Thoracic aorta (tissue), 2 donors: Measurements from ENCODE around the gene IL4R. TPM values are rescaled to one million over a fixed set of nuclear protein-coding genes. Genes with fewer than 3 reads are reported as not detected.
A peak's percentile ranks its signal among the peaks of the same experiment; 100 is the strongest.

Experiments used
- ATAC-seq: fragments of 150-250 bp; one replicate; pipeline ENCODE4 v1.8.0; 2017; ENCODE audit warnings: low read depth; ENCODE audit not compliant: insufficient number of reproducible peaks, low FRiP score
- DNase-seq: peaks from one replicate; pipeline ENCODE4 v3.0.0-alpha.2; 2020; ENCODE audit warnings: low spot score
- H3K27ac ChIP-seq, 2 donors: fragments of 200-600 bp; sonication (generic); 1 replicate in 1 of 2; 2 replicates in 1 of 2; pipeline ENCODE4 v1.5.1; 2016; ENCODE audit warnings: mild to moderate bottlenecking in 2 of 2, moderate library complexity in 2 of 2
- H3K27me3 ChIP-seq: fragments of 200-600 bp; sonication (generic); replicated peaks from 2 replicates; pipeline ENCODE4 v1.6.0; 2016; ENCODE audit warnings: mild to moderate bottlenecking; ENCODE audit not compliant: insufficient read depth
- H3K36me3 ChIP-seq: fragments of 200-600 bp; sonication (generic); one replicate; pipeline ENCODE4 v1.5.1; 2016
- H3K4me1 ChIP-seq, 2 donors: fragments of 200-600 bp; sonication (generic); 1 replicate in 1 of 2; 2 replicates in 1 of 2; pipeline versions ENCODE4 v1.5.1 to v1.6.0; 2016; ENCODE audit warnings: low read depth in 2 of 2, mild to moderate bottlenecking in 1 of 2; ENCODE audit not compliant: control insufficient read depth in 1 of 2
- H3K4me3 ChIP-seq: fragments of 200-600 bp; sonication (generic); 2 replicates; pipeline ENCODE4 v1.5.1; 2016; ENCODE audit warnings: mild to moderate bottlenecking
- H3K9me3 ChIP-seq: fragments of 200-600 bp; sonication (generic); 2 replicates; pipeline ENCODE4 v1.5.1; 2016
- CTCF ChIP-seq: fragments of 200-600 bp; sonication (generic); IDR thresholded peaks from one replicate; pipeline ENCODE4 v1.5.1; 2019; ENCODE audit warnings: antibody characterized with exemption
- total RNA-seq, 2 donors: library from RNA; depleted of rRNA; stranded (reverse); fragments of >200 nt; gene quantifications; one replicate each; pipeline versions ENCODE4 v1.1.0 to v1.2.3, GENCODE V29; 2016

Gene IL4R
- total RNA-seq, 2 donors from 2014 or later, result 46.2 to 148 TPM

GRCh38 chr16:27311897-27312303 is 1.9 kb upstream of the IL4R start:
- no peak overlapping the region for H3K4me3 ChIP-seq
- H3K36me3 ChIP-seq, result no peaks in the 10 kb centered on the region
- TF ChIP-seq CTCF, result no peak
- ATAC-seq, result no peak
- no peak overlapping the region for H3K27ac ChIP-seq
- peaks cover 7 to 26% of the 10 kb centered on the region in 2 donors for H3K4me1 ChIP-seq
- no peaks in the 10 kb centered on the region for H3K9me3 ChIP-seq
- no peaks in the 10 kb centered on the region for H3K27me3 ChIP-seq
- DNase-seq, result no peak

GRCh38 chr16:27312580-27313421 is 973 bp upstream of the IL4R start:
- ATAC-seq, result no peak
- TF ChIP-seq CTCF, result no peak
- H3K36me3 ChIP-seq, result no peaks in the 10 kb centered on the region
- no peak for DNase-seq
- H3K4me3 ChIP-seq, result peak overlapping the region; percentile 81
- no peaks in the 10 kb centered on the region for H3K27me3 ChIP-seq
- peak overlapping the region; percentile 89 to 92 for H3K27ac ChIP-seq
- H3K9me3 ChIP-seq, result no peaks in the 10 kb centered on the region
- H3K4me1 ChIP-seq, result peaks cover 11 to 35% of the 10 kb centered on the region in 2 donors

GRCh38 chr16:27314161-27314723 is 468 bp downstream of the IL4R start:
- no peak for TF ChIP-seq CTCF
- H3K4me3 ChIP-seq, result peak overlapping the region; percentile 81
- peaks cover 15 to 47% of the 10 kb centered on the region in 2 donors for H3K4me1 ChIP-seq
- peak; percentile 76 for DNase-seq
- no peaks in the 10 kb centered on the region for H3K27me3 ChIP-seq
- H3K27ac ChIP-seq, result peak overlapping the region; percentile 89 to 92
- H3K9me3 ChIP-seq, result no peaks in the 10 kb centered on the region
- peak; percentile 5 for ATAC-seq
- no peaks in the 10 kb centered on the region for H3K36me3 ChIP-seq

GRCh38 chr16:27314986-27315332 is 1.2 kb downstream of the IL4R start:
- Histone ChIP-seq H3K27ac (peak overlapping the region; percentile 89 to 92), H3K4me1 (peaks cover 15 to 54% of the 10 kb centered on the region in 2 donors)
- no peak for DNase-seq

More at GRCh38 chr16:27314986-27315332, 1.2 kb downstream of the IL4R start:
- ATAC-seq, result no peak
- TF ChIP-seq CTCF, result no peak
- no peaks in the 10 kb centered on the region for H3K9me3 ChIP-seq
- H3K27me3 ChIP-seq, result no peaks in the 10 kb centered on the region
- H3K4me3 ChIP-seq, result peak overlapping the region; percentile 81
- H3K36me3 ChIP-seq, result no peaks in the 10 kb centered on the region
